ENCODE results near the gene C10orf95.

The C10orf95 gene

GRCh38 chr10:102412293-102412692, 39.0 kb downstream of the C10orf95 start:
- Histone ChIP-seq H3K36me3 (ENCODE audit: control insufficient read depth in 1 of 2, insufficient read depth in 2 of 2, low read depth in 1 of 2, low read length in 2 of 2) (no peaks in the 10 kb centered on the region), H3K4me1 (ENCODE audit: control insufficient read depth, insufficient read depth, low read depth, low read length) (peaks cover 19% of the 10 kb centered on the region), H2BK12ac (ENCODE audit: low read length in 2 of 2) (no peak overlapping the region), H3K4me3 (ENCODE audit: insufficient read depth in 1 of 2, low read depth in 1 of 2, low read length in 2 of 2) (no peak overlapping the region), H4K91ac (ENCODE audit: low read length) (no peak overlapping the region), H3K23ac (ENCODE audit: low read length in 2 of 2) (no peak overlapping the region), H3K79me1 (replicated peaks; ENCODE audit: low read length, poor library complexity, severe bottlenecking) (no peaks in the 10 kb centered on the region), H3K9ac (ENCODE audit: low read length) (no peak overlapping the region), H2BK120ac (ENCODE audit: low read depth, low read length) (no peak overlapping the region), H2AFZ (ENCODE audit: low read depth, low read length) (no peak overlapping the region), H3K4ac (ENCODE audit: low read depth in 1 of 2, low read length in 2 of 2) (no peak overlapping the region), H3K9me3 (ENCODE audit: control insufficient read depth, low read length) (no peaks in the 10 kb centered on the region), H3K27ac (ENCODE audit: low read length, poor library complexity, severe bottlenecking) (no peak overlapping the region), H3K27me3 (ENCODE audit: control insufficient read depth in 1 of 2, insufficient read depth in 1 of 2, low read length in 2 of 2) (peaks cover 88 to 94% of the 10 kb centered on the region in 2 experiments), H3K18ac (ENCODE audit: low read depth in 1 of 2, low read length in 2 of 2) (no peak overlapping the region), H2BK5ac (ENCODE audit: low read depth, low read length, poor library complexity, severe bottlenecking) (no peak overlapping the region), H3K14ac (ENCODE audit: low read length in 2 of 2) (no peak overlapping the region), H4K8ac (ENCODE audit: low read length) (no peak overlapping the region), H3K4me2 (ENCODE audit: low read length, poor library complexity, severe bottlenecking) (no peak overlapping the region), H2BK15ac (ENCODE audit: low read depth, poor library complexity, severe bottlenecking) (no peak overlapping the region), H2AK5ac (ENCODE audit: low read length, severe bottlenecking) (no peak overlapping the region)
- WGBS = 97% methylated on average over 10 of the region's 10 CpGs
- DNase-seq = no peak

- Histone ChIP-seq H2AFZ (ENCODE audit: low read depth, low read length) (no peak overlapping the region), H3K27ac (ENCODE audit: low read length, poor library complexity, severe bottlenecking) (no peak overlapping the region), H3K4ac (ENCODE audit: low read depth in 1 of 2, low read length in 2 of 2) (no peak overlapping the region), H2BK15ac (ENCODE audit: low read depth, poor library complexity, severe bottlenecking) (peak overlapping the region; percentile 26), H3K27me3 (ENCODE audit: control insufficient read depth in 1 of 2, insufficient read depth in 1 of 2, low read length in 2 of 2) (peaks cover 93 to 94% of the 10 kb centered on the region in 2 experiments), H2BK5ac (ENCODE audit: low read depth, low read length, poor library complexity, severe bottlenecking) (no peak overlapping the region), H3K9me3 (ENCODE audit: control insufficient read depth, low read length) (no peaks in the 10 kb centered on the region), H3K9ac (ENCODE audit: low read length) (no peak overlapping the region), H3K36me3 (ENCODE audit: control insufficient read depth in 1 of 2, insufficient read depth in 2 of 2, low read depth in 1 of 2, low read length in 2 of 2) (no peaks in the 10 kb centered on the region), H3K4me2 (ENCODE audit: low read length, poor library complexity, severe bottlenecking) (no peak overlapping the region), H3K23ac (ENCODE audit: low read length in 2 of 2) (no peak overlapping the region), H2AK5ac (ENCODE audit: low read length, severe bottlenecking) (no peak overlapping the region), H3K18ac (ENCODE audit: low read depth in 1 of 2, low read length in 2 of 2) (no peak overlapping the region), H3K79me1 (replicated peaks; ENCODE audit: low read length, poor library complexity, severe bottlenecking) (no peaks in the 10 kb centered on the region), H4K8ac (ENCODE audit: low read length) (no peak overlapping the region), H4K91ac (ENCODE audit: low read length) (peak overlapping the region; percentile 31), H2BK120ac (ENCODE audit: low read depth, low read length) (no peak overlapping the region), H2BK12ac (ENCODE audit: low read length in 2 of 2) (no peak overlapping the region), H3K4me3 (ENCODE audit: insufficient read depth in 1 of 2, low read depth in 1 of 2, low read length in 2 of 2) (no peak overlapping the region), H3K14ac (ENCODE audit: low read length in 2 of 2) (no peak overlapping the region), H3K4me1 (ENCODE audit: control insufficient read depth, insufficient read depth, low read depth, low read length) (peaks cover 19% of the 10 kb centered on the region)
- WGBS = 84% methylated on average over 14 of the region's 14 CpGs
- no peak for DNase-seq
Observed at GRCh38 chr10:102411341-102412255, 39.7 kb downstream of the C10orf95 start.

- H3K4me2 ChIP-seq (ENCODE audit: low read length, poor library complexity, severe bottlenecking) = peak overlapping the region; percentile 69
- peak overlapping the region; percentile 73 for H2BK15ac ChIP-seq (ENCODE audit: low read depth, poor library complexity, severe bottlenecking)
- H3K14ac ChIP-seq (ENCODE audit: low read length in 2 of 2) = no peak overlapping the region
- no peak overlapping the region for H3K27ac ChIP-seq (ENCODE audit: low read length, poor library complexity, severe bottlenecking)
- no peak overlapping the region for H2AK5ac ChIP-seq (ENCODE audit: low read length, severe bottlenecking)
- peak overlapping the region; percentile 32 for H2AFZ ChIP-seq (ENCODE audit: low read depth, low read length)
- no peak overlapping the region for H3K9ac ChIP-seq (ENCODE audit: low read length)
- H3K9me3 ChIP-seq (ENCODE audit: control insufficient read depth, low read length) = no peaks in the 10 kb centered on the region
- peak overlapping the region; percentile 57 for H2BK120ac ChIP-seq (ENCODE audit: low read depth, low read length)
- peak overlapping the region; percentile 89 for H4K8ac ChIP-seq (ENCODE audit: low read length)
- H3K27me3 ChIP-seq (ENCODE audit: control insufficient read depth in 1 of 2, insufficient read depth in 1 of 2, low read length in 2 of 2) = peaks cover 90 to 91% of the 10 kb centered on the region in 2 experiments
- no peak overlapping the region for H2BK5ac ChIP-seq (ENCODE audit: low read depth, low read length, poor library complexity, severe bottlenecking)
- H3K4me3 ChIP-seq (ENCODE audit: insufficient read depth in 1 of 2, low read depth in 1 of 2, low read length in 2 of 2) = peak overlapping the region; percentile 31 to 58
- H3K79me1 ChIP-seq (replicated peaks; ENCODE audit: low read length, poor library complexity, severe bottlenecking) = no peaks in the 10 kb centered on the region
- H4K91ac ChIP-seq (ENCODE audit: low read length) = peak overlapping the region; percentile 13
- DNase-seq = peak; percentile 47
- H3K23ac ChIP-seq (ENCODE audit: low read length in 2 of 2) = peak overlapping the region in 1 of 2 experiments; percentile 27
- H3K4me1 ChIP-seq (ENCODE audit: control insufficient read depth, insufficient read depth, low read depth, low read length) = peaks cover 19% of the 10 kb centered on the region
- H3K36me3 ChIP-seq (ENCODE audit: control insufficient read depth in 1 of 2, insufficient read depth in 2 of 2, low read depth in 1 of 2, low read length in 2 of 2) = no peaks in the 10 kb centered on the region
- peak overlapping the region in 1 of 2 experiments; percentile 10 for H2BK12ac ChIP-seq (ENCODE audit: low read length in 2 of 2)
- H3K18ac ChIP-seq (ENCODE audit: low read depth in 1 of 2, low read length in 2 of 2) = peak overlapping the region; percentile 56 to 76
- H3K4ac ChIP-seq (ENCODE audit: low read depth in 1 of 2, low read length in 2 of 2) = peak overlapping the region in 1 of 2 experiments; percentile 64
- 5% methylated on average over 47 of the region's 48 CpGs for WGBS
Observed at GRCh38 chr10:102410429-102411073, 40.8 kb downstream of the C10orf95 start.
